Ishikawa (cell line): ENCODE data around the gene DENND4C.

Experiments used
- CEBPB ChIP-seq: IDR thresholded peaks from 2 replicates; pipeline ENCODE4 v1.6.1; 2012
- CREB1 ChIP-seq: IDR thresholded peaks from 2 replicates; pipeline ENCODE4 v1.6.1; 2012; ENCODE audit warnings: low read depth
- EGR1 ChIP-seq: IDR thresholded peaks from 2 replicates; pipeline ENCODE4 v1.6.1; 2012
- EP300 ChIP-seq: IDR thresholded peaks from 2 replicates; pipeline ENCODE4 v1.6.1; 2012; ENCODE audit warnings: borderline replicate concordance
- FOXM1 ChIP-seq: IDR thresholded peaks from 2 replicates; pipeline ENCODE4 v1.6.1; 2012; ENCODE audit warnings: low read depth, borderline replicate concordance
- MAX ChIP-seq: IDR thresholded peaks from 2 replicates; pipeline ENCODE4 v1.6.1; 2012
- NFIC ChIP-seq: IDR thresholded peaks from 2 replicates; pipeline ENCODE4 v1.6.1; 2012
- RAD21 ChIP-seq: IDR thresholded peaks from 2 replicates; pipeline ENCODE4 v1.6.1; 2012; ENCODE audit warnings: low read depth
- REST ChIP-seq: IDR thresholded peaks from 2 replicates; pipeline ENCODE4 v1.6.1; 2012; ENCODE audit warnings: low read depth, mild to moderate bottlenecking
- TAF1 ChIP-seq: IDR thresholded peaks from 2 replicates; pipeline ENCODE4 v1.6.1; 2012; ENCODE audit warnings: low read depth, mild to moderate bottlenecking
- TCF12 ChIP-seq: IDR thresholded peaks from 2 replicates; pipeline ENCODE4 v1.6.1; 2012; ENCODE audit warnings: low read depth
- TEAD4 ChIP-seq: IDR thresholded peaks from 2 replicates; pipeline ENCODE4 v1.6.1; 2012
- YY1 ChIP-seq: IDR thresholded peaks from 2 replicates; pipeline ENCODE4 v1.6.1; 2012; ENCODE audit warnings: low read depth
- ZBTB7A ChIP-seq: IDR thresholded peaks from 2 replicates; pipeline ENCODE4 v1.6.1; 2012; ENCODE audit warnings: low read depth
- TF ChIP-seq, protein P1 (sequence below): IDR thresholded peaks from 2 replicates; pipeline ENCODE4 v1.6.1; 2012

Gene DENND4C

DNA sequence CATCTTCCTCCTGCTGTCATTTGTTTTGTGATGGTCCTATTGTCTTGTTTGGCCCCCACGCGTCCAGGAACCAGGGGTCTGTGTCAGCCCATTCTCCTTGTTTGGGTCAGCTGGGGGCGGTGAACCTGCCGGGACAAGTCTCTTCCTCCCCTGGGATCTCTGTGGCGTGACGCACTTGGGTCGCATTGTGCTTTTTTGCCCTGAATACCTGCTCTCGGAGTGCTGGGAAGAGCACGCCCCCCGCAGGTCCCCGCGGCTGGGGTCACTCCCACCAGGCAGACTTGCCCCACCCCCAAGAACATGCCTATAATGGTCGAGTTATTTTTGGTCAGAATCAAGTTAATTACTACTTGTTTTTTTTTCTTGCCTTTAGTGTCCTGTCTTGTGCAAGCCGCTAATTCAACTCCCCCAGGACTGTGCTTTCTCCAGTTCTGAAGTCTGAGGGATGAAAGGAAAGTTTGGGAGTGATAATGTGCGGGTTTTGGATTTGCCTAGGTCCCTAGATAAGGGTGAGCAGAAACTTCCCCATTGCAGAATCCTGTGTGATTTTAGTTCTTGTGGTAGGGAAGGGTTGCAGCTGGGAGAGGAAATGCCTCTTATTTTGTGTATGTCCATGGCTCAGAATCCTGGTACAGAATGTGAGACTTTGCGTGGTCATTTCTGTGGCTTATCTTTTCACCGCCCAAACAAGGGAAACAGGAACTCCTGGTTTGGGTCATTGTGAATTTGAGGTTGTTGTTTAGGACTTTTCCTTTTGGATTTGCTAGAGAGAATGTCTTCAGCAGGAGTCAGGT is 179.1 kb downstream of the DENND4C start:
- no peak for TF ChIP-seq TEAD4
- no peak for TF ChIP-seq CREB1
- no peak for TF ChIP-seq TAF1
- TF ChIP-seq NFIC, result no peak
- no peak for TF ChIP-seq CEBPB
- no peak for TF ChIP-seq RAD21
- TF ChIP-seq REST, result no peak
- no peak for TF ChIP-seq EGR1
- no peak for TF ChIP-seq EP300
- TF ChIP-seq ZBTB7A, result no peak; the same call in none of the 2 replicates
- no peak for TF ChIP-seq TCF12
- TF ChIP-seq MAX, result no peak
- TF ChIP-seq YY1, result no peak
- TF ChIP-seq, protein P1, sequence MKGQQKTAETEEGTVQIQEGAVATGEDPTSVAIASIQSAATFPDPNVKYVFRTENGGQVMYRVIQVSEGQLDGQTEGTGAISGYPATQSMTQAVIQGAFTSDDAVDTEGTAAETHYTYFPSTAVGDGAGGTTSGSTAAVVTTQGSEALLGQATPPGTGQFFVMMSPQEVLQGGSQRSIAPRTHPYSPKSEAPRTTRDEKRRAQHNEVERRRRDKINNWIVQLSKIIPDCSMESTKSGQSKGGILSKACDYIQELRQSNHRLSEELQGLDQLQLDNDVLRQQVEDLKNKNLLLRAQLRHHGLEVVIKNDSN, result no peak
- no peak for TF ChIP-seq FOXM1

DNA sequence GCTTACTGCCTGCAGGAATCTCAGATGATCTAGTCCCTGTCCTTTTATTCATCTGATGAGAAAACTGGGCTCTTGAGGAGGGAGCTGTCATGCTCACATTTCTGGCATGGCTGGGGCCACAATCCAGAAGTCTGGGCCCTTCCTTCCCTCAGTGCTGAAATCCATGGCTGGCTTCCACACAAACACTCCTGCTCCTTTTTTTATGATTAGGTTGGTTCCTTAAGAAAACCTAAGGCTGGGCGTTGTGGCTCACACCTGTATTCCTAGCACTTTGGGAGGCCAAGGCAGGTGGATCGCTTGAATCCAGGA is 179.7 kb downstream of the DENND4C start:
- no peak for TF ChIP-seq FOXM1
- no peak for TF ChIP-seq ZBTB7A
- no peak for TF ChIP-seq YY1
- no peak for TF ChIP-seq NFIC
- no peak for TF ChIP-seq EP300
- TF ChIP-seq TAF1, result no peak
- no peak for TF ChIP-seq CEBPB
- TF ChIP-seq CREB1, result no peak
- TF ChIP-seq RAD21, result no peak
- no peak for TF ChIP-seq TEAD4
- TF ChIP-seq TCF12, result no peak
- no peak for TF ChIP-seq EGR1
- TF ChIP-seq, protein P1, result no peak
- no peak for TF ChIP-seq MAX
- no peak for TF ChIP-seq REST

DNA sequence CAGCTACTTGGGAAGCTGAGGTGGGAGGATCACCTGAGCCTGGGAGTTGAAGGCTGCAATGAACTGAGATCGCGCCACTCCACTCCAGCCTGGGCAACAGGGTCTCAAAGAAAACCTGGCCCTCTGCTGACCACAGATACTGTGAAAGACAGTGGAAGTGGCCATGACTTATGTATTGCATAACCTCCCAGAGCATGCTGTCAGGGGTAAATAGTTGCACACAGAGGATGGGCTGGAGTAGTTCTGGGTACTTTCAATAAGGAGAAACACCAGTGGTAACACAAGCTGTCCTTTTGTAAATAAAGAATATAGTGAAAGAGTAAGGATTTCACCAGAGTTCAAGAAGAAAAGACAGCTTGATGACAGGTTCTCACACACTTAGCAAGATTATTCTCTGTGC is 180.1 kb downstream of the DENND4C start:
- TF ChIP-seq NFIC, result no peak
- no peak for TF ChIP-seq TCF12
- no peak for TF ChIP-seq TEAD4
- TF ChIP-seq RAD21, result no peak
- no peak for TF ChIP-seq CREB1
- TF ChIP-seq, protein P1, result no peak
- no peak for TF ChIP-seq MAX
- TF ChIP-seq REST, result no peak
- TF ChIP-seq ZBTB7A, result no peak
- TF ChIP-seq EP300, result no peak
- no peak for TF ChIP-seq CEBPB
- TF ChIP-seq FOXM1, result no peak
- TF ChIP-seq YY1, result no peak
- TF ChIP-seq TAF1, result no peak
- TF ChIP-seq EGR1, result no peak
